ENCODE data around the gene PTH1R.

The PTH1R gene

DNA sequence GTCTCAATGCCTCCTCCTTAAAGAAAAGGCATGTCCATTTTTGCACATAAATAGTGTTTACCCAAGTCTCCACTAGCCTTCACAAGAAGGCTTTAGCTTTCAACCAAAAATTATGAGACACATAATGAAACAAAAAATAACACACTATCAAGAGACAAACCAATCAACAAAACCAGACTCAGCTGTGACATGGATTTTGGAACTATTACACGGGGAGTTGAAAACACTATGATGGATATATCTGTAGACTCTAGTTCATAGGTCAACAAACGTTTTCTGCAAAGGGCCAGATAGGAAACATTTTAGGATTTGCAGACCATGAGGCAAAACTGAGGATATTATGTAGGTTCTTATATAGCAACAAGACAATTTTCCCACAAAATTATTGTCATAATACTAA, 39.2 kb upstream of the PTH1R start:
- DNase-seq (ENCODE audit: low read depth in 1 of 2, low spot score in 1 of 2): no peak
- Histone ChIP-seq H3K4me3 (replicated peaks; ENCODE audit: insufficient read depth, low read length) (no peak overlapping the region), H3K27ac (replicated peaks) (no peak overlapping the region), H3K27me3 (ENCODE audit: insufficient read depth, poor library complexity, severe bottlenecking) (no peaks in the 10 kb centered on the region)
- TF ChIP-seq GABPA (IDR thresholded peaks at IDR 0.05; ENCODE audit: low read depth): no peak
- TF ChIP-seq POLR2AphosphoS5 (IDR thresholded peaks at IDR 0.05; ENCODE audit: low read depth): no peak
- TF ChIP-seq SPI1 (IDR thresholded peaks at IDR 0.05; ENCODE audit: borderline replicate concordance, low read depth): no peak
- TF ChIP-seq, protein P1, sequence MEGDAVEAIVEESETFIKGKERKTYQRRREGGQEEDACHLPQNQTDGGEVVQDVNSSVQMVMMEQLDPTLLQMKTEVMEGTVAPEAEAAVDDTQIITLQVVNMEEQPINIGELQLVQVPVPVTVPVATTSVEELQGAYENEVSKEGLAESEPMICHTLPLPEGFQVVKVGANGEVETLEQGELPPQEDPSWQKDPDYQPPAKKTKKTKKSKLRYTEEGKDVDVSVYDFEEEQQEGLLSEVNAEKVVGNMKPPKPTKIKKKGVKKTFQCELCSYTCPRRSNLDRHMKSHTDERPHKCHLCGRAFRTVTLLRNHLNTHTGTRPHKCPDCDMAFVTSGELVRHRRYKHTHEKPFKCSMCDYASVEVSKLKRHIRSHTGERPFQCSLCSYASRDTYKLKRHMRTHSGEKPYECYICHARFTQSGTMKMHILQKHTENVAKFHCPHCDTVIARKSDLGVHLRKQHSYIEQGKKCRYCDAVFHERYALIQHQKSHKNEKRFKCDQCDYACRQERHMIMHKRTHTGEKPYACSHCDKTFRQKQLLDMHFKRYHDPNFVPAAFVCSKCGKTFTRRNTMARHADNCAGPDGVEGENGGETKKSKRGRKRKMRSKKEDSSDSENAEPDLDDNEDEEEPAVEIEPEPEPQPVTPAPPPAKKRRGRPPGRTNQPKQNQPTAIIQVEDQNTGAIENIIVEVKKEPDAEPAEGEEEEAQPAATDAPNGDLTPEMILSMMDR (IDR thresholded peaks at IDR 0.05; ENCODE audit: insufficient read depth, low read length): no peak
- TF ChIP-seq, protein P2, sequence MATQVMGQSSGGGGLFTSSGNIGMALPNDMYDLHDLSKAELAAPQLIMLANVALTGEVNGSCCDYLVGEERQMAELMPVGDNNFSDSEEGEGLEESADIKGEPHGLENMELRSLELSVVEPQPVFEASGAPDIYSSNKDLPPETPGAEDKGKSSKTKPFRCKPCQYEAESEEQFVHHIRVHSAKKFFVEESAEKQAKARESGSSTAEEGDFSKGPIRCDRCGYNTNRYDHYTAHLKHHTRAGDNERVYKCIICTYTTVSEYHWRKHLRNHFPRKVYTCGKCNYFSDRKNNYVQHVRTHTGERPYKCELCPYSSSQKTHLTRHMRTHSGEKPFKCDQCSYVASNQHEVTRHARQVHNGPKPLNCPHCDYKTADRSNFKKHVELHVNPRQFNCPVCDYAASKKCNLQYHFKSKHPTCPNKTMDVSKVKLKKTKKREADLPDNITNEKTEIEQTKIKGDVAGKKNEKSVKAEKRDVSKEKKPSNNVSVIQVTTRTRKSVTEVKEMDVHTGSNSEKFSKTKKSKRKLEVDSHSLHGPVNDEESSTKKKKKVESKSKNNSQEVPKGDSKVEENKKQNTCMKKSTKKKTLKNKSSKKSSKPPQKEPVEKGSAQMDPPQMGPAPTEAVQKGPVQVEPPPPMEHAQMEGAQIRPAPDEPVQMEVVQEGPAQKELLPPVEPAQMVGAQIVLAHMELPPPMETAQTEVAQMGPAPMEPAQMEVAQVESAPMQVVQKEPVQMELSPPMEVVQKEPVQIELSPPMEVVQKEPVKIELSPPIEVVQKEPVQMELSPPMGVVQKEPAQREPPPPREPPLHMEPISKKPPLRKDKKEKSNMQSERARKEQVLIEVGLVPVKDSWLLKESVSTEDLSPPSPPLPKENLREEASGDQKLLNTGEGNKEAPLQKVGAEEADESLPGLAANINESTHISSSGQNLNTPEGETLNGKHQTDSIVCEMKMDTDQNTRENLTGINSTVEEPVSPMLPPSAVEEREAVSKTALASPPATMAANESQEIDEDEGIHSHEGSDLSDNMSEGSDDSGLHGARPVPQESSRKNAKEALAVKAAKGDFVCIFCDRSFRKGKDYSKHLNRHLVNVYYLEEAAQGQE (IDR thresholded peaks at IDR 0.05; ENCODE audit: insufficient replicate concordance, low read depth): no peak

GRCh38 chr3:46840491-46840890, 37.0 kb upstream of the PTH1R start:
- Histone ChIP-seq H3K27ac (replicated peaks) (no peak overlapping the region), H3K27me3 (ENCODE audit: insufficient read depth, poor library complexity, severe bottlenecking) (no peaks in the 10 kb centered on the region), H3K4me3 (replicated peaks; ENCODE audit: insufficient read depth, low read length) (no peak overlapping the region)
- no peak for DNase-seq (ENCODE audit: low read depth in 1 of 2, low spot score in 1 of 2)
- TF ChIP-seq SPI1 (IDR thresholded peaks at IDR 0.05; ENCODE audit: borderline replicate concordance, low read depth): no peak
- TF ChIP-seq, protein P1 (IDR thresholded peaks at IDR 0.05; ENCODE audit: insufficient read depth, low read length): no peak
- TF ChIP-seq, protein P2 (IDR thresholded peaks at IDR 0.05; ENCODE audit: insufficient replicate concordance, low read depth): no peak
- no peak for TF ChIP-seq POLR2AphosphoS5 (IDR thresholded peaks at IDR 0.05; ENCODE audit: low read depth)
- no peak for TF ChIP-seq GABPA (IDR thresholded peaks at IDR 0.05; ENCODE audit: low read depth)

- H3K4me3 ChIP-seq (replicated peaks; ENCODE audit: insufficient read depth, low read length): no peak overlapping the region
- TF ChIP-seq, protein P1 (IDR thresholded peaks at IDR 0.05; ENCODE audit: insufficient read depth, low read length): no peak
- DNase-seq (ENCODE audit: low read depth in 1 of 2, low spot score in 1 of 2): no peak
- H3K27me3 ChIP-seq (ENCODE audit: insufficient read depth, poor library complexity, severe bottlenecking): no peaks in the 10 kb centered on the region
- no peak overlapping the region for H3K27ac ChIP-seq (replicated peaks)
Observed at GRCh38 chr3:46843508-46843907, 34.0 kb upstream of the PTH1R start.

DNA sequence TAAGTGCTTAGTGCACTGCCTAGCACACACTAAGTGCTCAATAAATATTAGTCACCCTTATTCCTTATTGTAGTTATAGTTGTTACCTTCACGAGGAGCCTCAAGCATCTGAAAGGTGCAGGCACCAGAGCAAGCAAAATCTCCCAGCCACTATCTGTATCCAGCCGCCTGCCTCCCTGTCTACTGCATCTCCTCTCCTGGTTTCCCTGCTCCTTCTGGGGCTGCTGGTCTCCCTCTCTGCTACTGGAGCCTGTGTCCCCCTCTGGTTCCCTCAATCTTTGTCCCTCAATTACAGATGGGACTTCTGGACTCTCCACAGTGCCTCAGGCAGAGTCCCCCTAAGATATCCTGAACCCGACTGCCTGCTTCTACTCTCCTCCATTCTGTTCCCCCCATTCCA, 33.1 kb upstream of the PTH1R start:
- DNase-seq (ENCODE audit: low read depth in 1 of 2, low spot score in 1 of 2): no peak
- H3K27me3 ChIP-seq (ENCODE audit: insufficient read depth, poor library complexity, severe bottlenecking): no peaks in the 10 kb centered on the region
- H3K4me3 ChIP-seq (replicated peaks; ENCODE audit: insufficient read depth, low read length): no peak overlapping the region
- TF ChIP-seq GABPA (IDR thresholded peaks at IDR 0.05; ENCODE audit: low read depth) (no peak), SPI1 (IDR thresholded peaks at IDR 0.05; ENCODE audit: borderline replicate concordance, low read depth) (no peak), POLR2AphosphoS5 (IDR thresholded peaks at IDR 0.05; ENCODE audit: low read depth) (no peak)
- TF ChIP-seq, protein P1 (IDR thresholded peaks at IDR 0.05; ENCODE audit: insufficient read depth, low read length): no peak
- TF ChIP-seq, protein P2 (IDR thresholded peaks at IDR 0.05; ENCODE audit: insufficient replicate concordance, low read depth): no peak
- no peak overlapping the region for H3K27ac ChIP-seq (replicated peaks)
